Measurements from ENCODE around the gene MRPL23. TPM values are rescaled to one million over a fixed set of nuclear protein-coding genes. Genes with fewer than 3 reads are reported as not detected.

Gene MRPL23
- total RNA-seq, 6 experiments from 2014 or later: 23.1 to 121 (median 36.4) TPM

DNA sequence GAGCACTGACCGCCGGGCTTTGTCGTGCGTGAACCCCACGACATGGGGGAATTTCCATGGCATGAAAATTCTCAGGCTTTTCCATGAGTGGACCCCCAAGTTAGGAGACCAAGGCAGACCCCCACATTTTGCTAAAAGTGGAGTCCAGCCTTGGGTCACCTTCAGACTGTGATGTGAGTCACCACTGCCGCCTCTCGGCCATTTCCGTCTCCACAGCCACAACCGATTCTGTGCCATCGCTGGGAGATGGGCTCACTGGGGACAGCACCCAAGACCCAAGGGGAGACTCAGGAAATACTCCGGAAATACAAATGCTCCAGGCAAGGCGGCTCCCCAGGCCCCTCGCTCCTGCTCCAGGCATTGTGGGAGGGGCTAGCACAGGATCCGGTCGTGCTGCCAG, 51.7 kb downstream of the MRPL23 start:
- Histone ChIP-seq H3K36me3 (no peaks in the 10 kb centered on the region), H3K4me1 (no peaks in the 10 kb centered on the region), H3K27ac (no peak overlapping the region), H3K27me3 (no peaks in the 10 kb centered on the region), H3K4me3 (no peak overlapping the region), H3K9me3 (no peaks in the 10 kb centered on the region)
- WGBS (ENCODE audit: insufficient coverage, low coverage, low lambda C conversion rate, missing lambda C conversion rate): no CpG with 5 or more reads among the region's 15 CpGs
- intact Hi-C loops (cut with DNase I): no loop called here
- ATAC-seq: no peak
- TF ChIP-seq, protein P1, sequence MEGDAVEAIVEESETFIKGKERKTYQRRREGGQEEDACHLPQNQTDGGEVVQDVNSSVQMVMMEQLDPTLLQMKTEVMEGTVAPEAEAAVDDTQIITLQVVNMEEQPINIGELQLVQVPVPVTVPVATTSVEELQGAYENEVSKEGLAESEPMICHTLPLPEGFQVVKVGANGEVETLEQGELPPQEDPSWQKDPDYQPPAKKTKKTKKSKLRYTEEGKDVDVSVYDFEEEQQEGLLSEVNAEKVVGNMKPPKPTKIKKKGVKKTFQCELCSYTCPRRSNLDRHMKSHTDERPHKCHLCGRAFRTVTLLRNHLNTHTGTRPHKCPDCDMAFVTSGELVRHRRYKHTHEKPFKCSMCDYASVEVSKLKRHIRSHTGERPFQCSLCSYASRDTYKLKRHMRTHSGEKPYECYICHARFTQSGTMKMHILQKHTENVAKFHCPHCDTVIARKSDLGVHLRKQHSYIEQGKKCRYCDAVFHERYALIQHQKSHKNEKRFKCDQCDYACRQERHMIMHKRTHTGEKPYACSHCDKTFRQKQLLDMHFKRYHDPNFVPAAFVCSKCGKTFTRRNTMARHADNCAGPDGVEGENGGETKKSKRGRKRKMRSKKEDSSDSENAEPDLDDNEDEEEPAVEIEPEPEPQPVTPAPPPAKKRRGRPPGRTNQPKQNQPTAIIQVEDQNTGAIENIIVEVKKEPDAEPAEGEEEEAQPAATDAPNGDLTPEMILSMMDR (IDR thresholded peaks at IDR 0.05): no peak
- no peak for TF ChIP-seq POLR2A (IDR thresholded peaks at IDR 0.05)
- no peak for DNase-seq

DNA sequence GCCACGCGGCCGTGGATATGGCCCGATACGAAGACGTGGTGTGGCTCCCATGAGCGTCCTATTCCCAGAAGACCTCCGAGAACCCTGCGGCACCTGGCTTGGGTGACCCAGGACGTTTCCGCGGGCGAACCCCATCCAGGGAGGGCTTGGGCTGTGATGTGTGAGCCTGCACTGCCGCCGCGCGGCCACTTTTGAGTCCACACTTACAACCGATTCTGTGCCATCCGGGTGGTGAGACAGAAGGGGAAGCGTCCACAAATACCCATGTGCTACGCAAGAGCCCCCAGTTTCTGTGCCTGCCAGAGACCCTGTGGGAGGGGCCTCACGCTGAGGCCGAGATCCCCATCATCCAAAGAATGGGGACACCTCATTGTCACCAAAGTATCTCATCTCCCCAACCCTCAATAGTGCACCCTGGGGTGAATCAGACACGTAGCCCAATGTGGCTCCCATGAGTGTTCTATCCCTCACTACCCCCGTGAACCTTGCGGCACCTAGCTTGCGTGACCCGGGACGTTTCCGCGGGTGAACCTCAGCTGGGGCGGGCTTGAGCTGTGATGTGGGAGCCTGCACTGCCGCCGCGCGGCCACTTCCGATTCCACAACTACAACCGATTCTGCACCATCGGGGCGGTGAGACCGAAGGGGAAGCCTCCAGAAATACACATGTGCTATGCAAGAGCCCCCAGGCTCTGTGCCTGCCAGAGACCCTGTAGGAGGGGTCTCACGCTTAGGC, 55.1 kb downstream of the MRPL23 start:
- no peaks in the 10 kb centered on the region for H3K36me3 ChIP-seq
- H3K4me3 ChIP-seq: no peak overlapping the region
- no CpG with 5 or more reads among the region's 42 CpGs for WGBS (ENCODE audit: insufficient coverage, low coverage, low lambda C conversion rate, missing lambda C conversion rate)
- no peak for DNase-seq
- TF ChIP-seq, protein P1 (IDR thresholded peaks at IDR 0.05): no peak
- TF ChIP-seq POLR2A (IDR thresholded peaks at IDR 0.05): no peak
- H3K27ac ChIP-seq: no peak overlapping the region
- no peaks in the 10 kb centered on the region for H3K27me3 ChIP-seq
- H3K9me3 ChIP-seq: no peaks in the 10 kb centered on the region
- no peaks in the 10 kb centered on the region for H3K4me1 ChIP-seq
- intact Hi-C loops (cut with DNase I): no loop called here
- peak in 3 of 4 donors; percentile 32 to 53 (median 43) for ATAC-seq

- Histone ChIP-seq H3K36me3 (no peaks in the 10 kb centered on the region), H3K4me1 (no peaks in the 10 kb centered on the region), H3K27me3 (no peaks in the 10 kb centered on the region), H3K4me3 (no peak overlapping the region), H3K9me3 (no peaks in the 10 kb centered on the region), H3K27ac (no peak overlapping the region)
- DNase-seq (no peak), ATAC-seq (peak; percentile 57 to 71 (median 66))
- intact Hi-C loops (cut with DNase I): no loop called here
- TF ChIP-seq, protein P1 (IDR thresholded peaks at IDR 0.05): no peak
- no peak for TF ChIP-seq POLR2A (IDR thresholded peaks at IDR 0.05)
- no CpG with 5 or more reads among the region's 19 CpGs for WGBS (ENCODE audit: insufficient coverage, low coverage, low lambda C conversion rate, missing lambda C conversion rate)
Observed at GRCh38 chr11:2002807-2003206, 55.7 kb downstream of the MRPL23 start.

- Histone ChIP-seq H3K4me3 (no peak overlapping the region), H3K27me3 (no peaks in the 10 kb centered on the region), H3K9me3 (no peaks in the 10 kb centered on the region), H3K4me1 (no peaks in the 10 kb centered on the region), H3K27ac (no peak overlapping the region), H3K36me3 (no peaks in the 10 kb centered on the region)
- no CpG with 5 or more reads among the region's 13 CpGs for WGBS (ENCODE audit: insufficient coverage, low coverage, low lambda C conversion rate, missing lambda C conversion rate)
- TF ChIP-seq POLR2A (IDR thresholded peaks at IDR 0.05): no peak
- TF ChIP-seq, protein P1 (IDR thresholded peaks at IDR 0.05): no peak
- ATAC-seq (no peak), DNase-seq (no peak)
- intact Hi-C loops (cut with DNase I): no loop called here
Observed at GRCh38 chr11:2004466-2004865, 57.3 kb downstream of the MRPL23 start.

MicroRNAs within 50 kb of the gene (microRNA counts, 767-probe panel; counts per million panel counts)
- microRNA hsa-miR-675-5p: 237 counts per million

Small RNA genes within 50 kb of the gene (small RNA-seq; reads per million reads assigned to genes)
- gene RF01972 (0 reads per million in 2 experiments), gene RF01973 (0 reads per million in 2 experiments)

Other genes with a start within 250 kb of the MRPL23 start
- gene IFITM10, start 196.7 kb upstream of the MRPL23 start, total RNA-seq: 10 to 100 TPM in 1 of 6 experiments, 1 to 10 TPM in 5; 1.3 to 11.4 (median 6.7) TPM
- gene CTSD, start 183.4 kb upstream of the MRPL23 start, total RNA-seq: 1,000 to 10,000 TPM in 3 of 6 experiments, 100 to 1,000 TPM in 3; 515 to 1,549 (median 1,009) TPM
- gene SYT8, start 112.3 kb upstream of the MRPL23 start, total RNA-seq: under 1 TPM in 1 of 6 experiments, not detected in 5; 0.68 TPM
- 1 to 10 TPM in 2 of 6 experiments, under 1 TPM in 1, not detected in 3; 0.31 to 1.9 (median 1.1) TPM for gene TNNI2, start 108.4 kb upstream of the MRPL23 start, total RNA-seq
- gene LSP1, start 94.2 kb upstream of the MRPL23 start, total RNA-seq: 10 to 100 TPM in 3 of 6 experiments, 1 to 10 TPM in 3; 2.3 to 20.6 (median 8.8) TPM
- gene PRR33, start 55.4 kb upstream of the MRPL23 start, total RNA-seq: not detected
- 1 to 10 TPM in 1 of 6 experiments, under 1 TPM in 1, not detected in 4; 0.44 to 2.2 TPM for gene TNNT3, start 27.6 kb upstream of the MRPL23 start, total RNA-seq
- gene H19, start 50.5 kb downstream of the MRPL23 start, total RNA-seq: 100 to 1,000 TPM; 143 to 898 (median 229) TPM
- 100 to 1,000 TPM in 5 of 6 experiments, 10 to 100 TPM in 1; 86.6 to 289 (median 177) TPM for gene IGF2, start 192.1 kb downstream of the MRPL23 start, total RNA-seq
- gene INS, start 213.9 kb downstream of the MRPL23 start, total RNA-seq: not detected
- gene TH, start 224.5 kb downstream of the MRPL23 start, total RNA-seq: under 1 TPM in 2 of 6 experiments, not detected in 4; 0.51 to 0.64 TPM